Loucy (cell line): ENCODE data around the gene CGGBP1.

Experiments
- CTCF ChIP-seq: fragments of 200-600 bp; sonication (generic); conservative IDR thresholded peaks from 2 replicates; pipeline ENCODE4 v1.5.1; 2014; ENCODE audit warnings: mild to moderate bottlenecking, antibody characterized with exemption, low read length
- EZH2phosphoT487 ChIP-seq: fragments of 200-600 bp; IDR thresholded peaks from 2 replicates; pipeline ENCODE4 v1.6.1; 2018; ENCODE audit warnings: antibody characterized with exemption, mild to moderate bottlenecking, moderate library complexity, borderline replicate concordance

GRCh38 chr3:88082854-88083253, 24.0 kb upstream of the CGGBP1 start:
- TF ChIP-seq EZH2phosphoT487 (no peak), CTCF (no peak)
